ENCODE results near the gene DNMT3L.
"Not testable (repeated sequence)": the region's sequence is repeated elsewhere in the genome, so short reads cannot be mapped to it uniquely, and the experiment has no call there.

DNA sequence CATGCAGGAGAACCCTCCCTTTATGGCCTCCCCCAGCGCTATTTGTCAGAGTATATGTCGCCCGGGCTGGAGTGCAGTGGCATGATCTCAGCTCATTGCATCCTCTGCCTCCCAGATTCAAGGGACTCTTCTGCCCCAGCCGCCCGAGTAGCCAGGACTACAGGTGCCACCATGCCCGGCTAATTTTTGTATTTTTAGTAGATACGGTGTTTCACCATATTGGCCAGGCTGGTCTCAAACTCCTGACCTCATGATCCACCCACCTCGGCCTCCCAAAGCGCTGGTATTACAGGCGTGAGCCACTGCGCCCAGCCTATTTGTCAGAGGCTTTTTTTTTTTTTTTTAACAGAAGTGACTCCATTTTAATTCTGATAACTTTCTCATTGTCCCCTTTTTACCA is 61.7 kb downstream of the DNMT3L start:
- TF ChIP-seq, protein P1, sequence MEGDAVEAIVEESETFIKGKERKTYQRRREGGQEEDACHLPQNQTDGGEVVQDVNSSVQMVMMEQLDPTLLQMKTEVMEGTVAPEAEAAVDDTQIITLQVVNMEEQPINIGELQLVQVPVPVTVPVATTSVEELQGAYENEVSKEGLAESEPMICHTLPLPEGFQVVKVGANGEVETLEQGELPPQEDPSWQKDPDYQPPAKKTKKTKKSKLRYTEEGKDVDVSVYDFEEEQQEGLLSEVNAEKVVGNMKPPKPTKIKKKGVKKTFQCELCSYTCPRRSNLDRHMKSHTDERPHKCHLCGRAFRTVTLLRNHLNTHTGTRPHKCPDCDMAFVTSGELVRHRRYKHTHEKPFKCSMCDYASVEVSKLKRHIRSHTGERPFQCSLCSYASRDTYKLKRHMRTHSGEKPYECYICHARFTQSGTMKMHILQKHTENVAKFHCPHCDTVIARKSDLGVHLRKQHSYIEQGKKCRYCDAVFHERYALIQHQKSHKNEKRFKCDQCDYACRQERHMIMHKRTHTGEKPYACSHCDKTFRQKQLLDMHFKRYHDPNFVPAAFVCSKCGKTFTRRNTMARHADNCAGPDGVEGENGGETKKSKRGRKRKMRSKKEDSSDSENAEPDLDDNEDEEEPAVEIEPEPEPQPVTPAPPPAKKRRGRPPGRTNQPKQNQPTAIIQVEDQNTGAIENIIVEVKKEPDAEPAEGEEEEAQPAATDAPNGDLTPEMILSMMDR (conservative IDR thresholded peaks at IDR 0.05; ENCODE audit: low read length): not testable (repeated sequence)
- not testable (repeated sequence) for TF ChIP-seq EZH2phosphoT487 (IDR thresholded peaks at IDR 0.05; ENCODE audit: borderline replicate concordance)

All from Loucy (cell line).